GM12873 (cell line): Measurements from ENCODE around the gene FRMD8.

Experiments
- CTCF ChIP-seq: IDR thresholded peaks from 2 replicates; pipeline ENCODE4 v1.5.1; 2012; ENCODE audit warnings: low read depth, mild to moderate bottlenecking, moderate library complexity, low read length, control low read depth; ENCODE audit not compliant: insufficient read depth; ENCODE audit errors: missing control alignments

FRMD8 gene

GRCh38 chr11:65362966-65363365 is 23.5 kb upstream of the FRMD8 start:
- TF ChIP-seq CTCF, result no peak

- no peak for TF ChIP-seq CTCF
Measured at GRCh38 chr11:65363770-65364169, 22.7 kb upstream of the FRMD8 start.

GRCh38 chr11:65366340-65366773 is 20.1 kb upstream of the FRMD8 start:
- TF ChIP-seq CTCF, result peak; percentile 80

GRCh38 chr11:65370659-65371049 is 15.8 kb upstream of the FRMD8 start:
- TF ChIP-seq CTCF, result no peak

- no peak for TF ChIP-seq CTCF
Measured at GRCh38 chr11:65373839-65374580, 12.4 kb upstream of the FRMD8 start.

- TF ChIP-seq CTCF, result no peak
Measured at GRCh38 chr11:65375012-65375411, 11.4 kb upstream of the FRMD8 start.

GRCh38 chr11:65376138-65376713 is 10.2 kb upstream of the FRMD8 start:
- no peak for TF ChIP-seq CTCF
